K562 (cell line): ENCODE data around the gene NOP16. TPM values are rescaled to one million over a fixed set of nuclear protein-coding genes. Genes with fewer than 3 reads are reported as not detected.

Experiments
- ARHGAP35 ChIP-seq: fragments of 450-650 bp; IDR thresholded peaks from 2 replicates; pipeline ENCODE4 v1.6.1; 2018; ENCODE audit not compliant: partially characterized antibody
- ARID2 ChIP-seq: fragments of 450-650 bp; IDR thresholded peaks from 2 replicates; pipeline ENCODE4 v1.6.1; 2017; ENCODE audit warnings: antibody characterized with exemption, mild to moderate bottlenecking
- ATF2 ChIP-seq: sonication (generic); formaldehyde crosslinking; IDR thresholded peaks from 2 replicates; pipeline ENCODE4 v1.8.1; 2022; ENCODE audit warnings: missing genetic modification reagents
- CBX3 ChIP-seq, 2 experiments: IDR thresholded peaks; 1 replicate in 1 of 2; 2 replicates in 1 of 2; pipeline ENCODE4 v1.6.1; 2012; ENCODE audit warnings: inconsistent platforms in 2 of 2, low read length in 2 of 2, borderline replicate concordance in 1 of 2, control low read depth in 1 of 2
- IFI16 ChIP-seq: fragments of 250-450 bp; sonication (Bioruptor Pico); IDR thresholded peaks from 2 replicates; pipeline ENCODE4 v2.1.2; 2022; ENCODE audit warnings: mild to moderate bottlenecking, inconsistent platforms
- KLF10 ChIP-seq: fragments of 250-450 bp; sonication (Bioruptor Pico); IDR thresholded peaks from 2 replicates; pipeline ENCODE4 v1.6.1; 2021; ENCODE audit warnings: matching md5 sums
- LEF1 ChIP-seq: fragments of 450-650 bp; IDR thresholded peaks from 2 replicates; pipeline ENCODE4 v1.6.1; 2016; ENCODE audit warnings: mild to moderate bottlenecking
- MCM3 ChIP-seq: fragments of 450-650 bp; IDR thresholded peaks from 2 replicates; pipeline ENCODE4 v1.6.1; 2016
- MNT ChIP-seq, 2 experiments: fragments of 450-650 bp; conservative IDR thresholded peaks; 2 replicates each; pipeline ENCODE4 v1.6.1; 2017; ENCODE audit warnings: mild to moderate bottlenecking in 2 of 2, moderate library complexity in 2 of 2
- NR3C1 ChIP-seq: sonication (generic); formaldehyde crosslinking; IDR thresholded peaks from 2 replicates; pipeline ENCODE4 v1.8.1; 2022; ENCODE audit warnings: missing genetic modification reagents
- POLR2H ChIP-seq: IDR thresholded peaks from 2 replicates; pipeline ENCODE4 v1.6.1; 2016; ENCODE audit warnings: missing genetic modification characterization, low read depth, mild to moderate bottlenecking, control low read depth, missing compliant biosample characterization, moderate library complexity
- PRMT5 ChIP-seq: sonication (generic); formaldehyde crosslinking; IDR thresholded peaks from 2 replicates; pipeline ENCODE4 v1.5.0; 2020; ENCODE audit warnings: missing genetic modification reagents
- PYGO2 ChIP-seq: fragments of 450-650 bp; IDR thresholded peaks from 2 replicates; pipeline ENCODE4 v1.6.1; 2016; ENCODE audit warnings: mild to moderate bottlenecking, missing genetic modification characterization, moderate library complexity, missing compliant biosample characterization
- TFAM ChIP-seq: fragments of 250-450 bp; sonication (Bioruptor Pico); conservative IDR thresholded peaks from 2 replicates; pipeline ENCODE4 v1.5.0; 2021; ENCODE audit warnings: mild to moderate bottlenecking, moderate library complexity
- WHSC1 ChIP-seq: IDR thresholded peaks from one replicate; pipeline ENCODE4 v1.6.1; 2012; ENCODE audit warnings: low read length, control low read depth, inconsistent platforms
- ZC3H11A ChIP-seq: IDR thresholded peaks from 2 replicates; pipeline ENCODE4 v1.6.1; 2012; ENCODE audit warnings: low read depth, low read length, improper control_type of control experiment
- ZNF23 ChIP-seq: fragments of 250-450 bp; sonication (Bioruptor Pico); IDR thresholded peaks from 2 replicates; pipeline ENCODE4 v1.4.0; 2020; ENCODE audit warnings: mild to moderate bottlenecking
- ZNF395 ChIP-seq: fragments of 200-800 bp; sonication (Bioruptor generic); IDR thresholded peaks from 2 replicates; pipeline ENCODE4 v1.6.1; 2017; ENCODE audit warnings: missing genetic modification characterization, missing compliant biosample characterization
- polyA plus RNA-seq, 8 experiments: library from polyadenylated mRNA; depleted of rRNA in 4 of 8; stranded (reverse) in 5 of 8; unstranded in 3 of 8; fragments of >200 nt; fragmentation: Nextera tagmentation in 2 of 8; fragmentation: Illumina TruSeq in 1 of 8; extraction: Ambion mirVana in 2 of 8; extraction: Trizol in 1 of 8; gene quantifications; 2 replicates each; pipeline versions ENCODE4 v1.2.1 to v1.2.3, GENCODE V29; 2011 to 2014; ENCODE audit warnings: inconsistent platforms in 1 of 8, missing spikeins in 1 of 8
- total RNA-seq, 7 experiments: library from RNA; depleted of rRNA in 6 of 7; stranded (reverse); fragments of >200 nt in 6 of 7; fragmentation: Illumina TruSeq in 2 of 7; extraction: Trizol in 2 of 7; gene quantifications; 2 replicates each; pipeline versions ENCODE4 v1.2.1 to v1.2.3, GENCODE V29; 2011 to 2021; ENCODE audit warnings: low replicate concordance in 1 of 7
- TF ChIP-seq, protein P1 (sequence below): fragments of 250-450 bp; sonication (Bioruptor Pico); IDR thresholded peaks from 2 replicates; pipeline ENCODE4 v1.5.0; 2021; ENCODE audit warnings: mild to moderate bottlenecking, borderline replicate concordance

The NOP16 gene
- total and polyA plus RNA-seq, 9 of the 15 experiments (the other 6 are each of a cell fraction or from before 2014, with no cell fraction given): 92.5 to 342 (median 148) TPM

GRCh38 chr5:176361437-176362232, 26.8 kb downstream of the NOP16 start, which contains the start of gene KIAA1191 (continued):
- TF ChIP-seq, protein P1, sequence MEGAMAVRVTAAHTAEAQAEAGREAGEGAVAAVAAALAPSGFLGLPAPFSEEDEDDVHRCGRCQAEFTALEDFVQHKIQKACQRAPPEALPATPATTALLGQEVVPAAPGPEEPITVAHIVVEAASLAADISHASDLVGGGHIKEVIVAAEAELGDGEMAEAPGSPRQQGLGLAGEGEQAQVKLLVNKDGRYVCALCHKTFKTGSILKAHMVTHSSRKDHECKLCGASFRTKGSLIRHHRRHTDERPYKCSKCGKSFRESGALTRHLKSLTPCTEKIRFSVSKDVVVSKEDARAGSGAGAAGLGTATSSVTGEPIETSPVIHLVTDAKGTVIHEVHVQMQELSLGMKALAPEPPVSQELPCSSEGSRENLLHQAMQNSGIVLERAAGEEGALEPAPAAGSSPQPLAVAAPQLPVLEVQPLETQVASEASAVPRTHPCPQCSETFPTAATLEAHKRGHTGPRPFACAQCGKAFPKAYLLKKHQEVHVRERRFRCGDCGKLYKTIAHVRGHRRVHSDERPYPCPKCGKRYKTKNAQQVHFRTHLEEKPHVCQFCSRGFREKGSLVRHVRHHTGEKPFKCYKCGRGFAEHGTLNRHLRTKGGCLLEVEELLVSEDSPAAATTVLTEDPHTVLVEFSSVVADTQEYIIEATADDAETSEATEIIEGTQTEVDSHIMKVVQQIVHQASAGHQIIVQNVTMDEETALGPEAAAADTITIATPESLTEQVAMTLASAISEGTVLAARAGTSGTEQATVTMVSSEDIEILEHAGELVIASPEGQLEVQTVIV (CRISPR knock-in tag): no peak
- TF ChIP-seq PRMT5 (CRISPR knock-in tag) (0 out of 2 replicates have a peak, but pooled peaks have one; percentile 64), CBX3 (IDR thresholded peaks at IDR 0.05; ENCODE audit: borderline replicate concordance in 1 of 2, low read length in 2 of 2) (no peak), TFAM (no peak), POLR2H (tag) (peak; percentile 76), IFI16 (CRISPR knock-in tag) (no peak), ZNF23 (CRISPR knock-in tag) (no peak), ATF2 (CRISPR knock-in tag) (no peak), WHSC1 (no peak), KLF10 (no peak), ZNF395 (CRISPR knock-in tag) (no peak), MNT (conservative IDR thresholded peaks at IDR 0.05) (peak; percentile 47 to 72; a peak in 2 of 4 replicates), NR3C1 (CRISPR knock-in tag) (no peak), ARHGAP35 (peak; percentile 91), ZC3H11A (no peak; the same call in 1 of the 2 replicates), ARID2 (no peak), PYGO2 (tag) (no peak), MCM3 (no peak), LEF1 (no peak)
